PC-3 (cell line): Measurements from ENCODE around the gene CEP170.

Source experiments
- EZH2 ChIP-seq: fragments of 300-600 bp; sonication (generic); IDR thresholded peaks from one replicate; pipeline ENCODE4 v1.6.1; 2017; ENCODE audit warnings: antibody characterized with exemption, mild to moderate bottlenecking, low read length; ENCODE audit not compliant: unreplicated experiment
- EZH2phosphoT487 ChIP-seq: fragments of 300-600 bp; sonication (generic); IDR thresholded peaks from 2 replicates; pipeline ENCODE4 v1.6.1; 2018; ENCODE audit warnings: mild to moderate bottlenecking, antibody characterized with exemption, low read length, borderline replicate concordance
- TF ChIP-seq, protein P1 (sequence below): fragments of 300-600 bp; sonication (generic); conservative IDR thresholded peaks from 2 replicates; pipeline ENCODE4 v1.5.1; 2017; ENCODE audit warnings: antibody characterized with exemption, low read depth, mild to moderate bottlenecking, low read length

DNA sequence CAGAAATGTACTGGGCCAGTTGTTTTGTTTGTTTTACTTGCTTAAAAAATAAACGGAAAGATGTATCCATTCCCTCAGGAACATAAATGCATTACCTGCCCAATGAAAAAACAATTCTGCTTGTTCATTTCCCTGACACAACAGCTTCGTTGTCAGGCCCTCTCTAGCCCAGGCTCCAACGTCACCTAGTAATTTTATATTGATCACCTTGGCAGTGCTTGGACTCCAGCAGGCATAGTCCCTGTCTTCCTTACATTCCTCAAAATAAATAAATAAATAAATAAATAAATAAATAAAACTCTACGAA lies 1.2 kb downstream of the CEP170 start:
- TF ChIP-seq, protein P1, sequence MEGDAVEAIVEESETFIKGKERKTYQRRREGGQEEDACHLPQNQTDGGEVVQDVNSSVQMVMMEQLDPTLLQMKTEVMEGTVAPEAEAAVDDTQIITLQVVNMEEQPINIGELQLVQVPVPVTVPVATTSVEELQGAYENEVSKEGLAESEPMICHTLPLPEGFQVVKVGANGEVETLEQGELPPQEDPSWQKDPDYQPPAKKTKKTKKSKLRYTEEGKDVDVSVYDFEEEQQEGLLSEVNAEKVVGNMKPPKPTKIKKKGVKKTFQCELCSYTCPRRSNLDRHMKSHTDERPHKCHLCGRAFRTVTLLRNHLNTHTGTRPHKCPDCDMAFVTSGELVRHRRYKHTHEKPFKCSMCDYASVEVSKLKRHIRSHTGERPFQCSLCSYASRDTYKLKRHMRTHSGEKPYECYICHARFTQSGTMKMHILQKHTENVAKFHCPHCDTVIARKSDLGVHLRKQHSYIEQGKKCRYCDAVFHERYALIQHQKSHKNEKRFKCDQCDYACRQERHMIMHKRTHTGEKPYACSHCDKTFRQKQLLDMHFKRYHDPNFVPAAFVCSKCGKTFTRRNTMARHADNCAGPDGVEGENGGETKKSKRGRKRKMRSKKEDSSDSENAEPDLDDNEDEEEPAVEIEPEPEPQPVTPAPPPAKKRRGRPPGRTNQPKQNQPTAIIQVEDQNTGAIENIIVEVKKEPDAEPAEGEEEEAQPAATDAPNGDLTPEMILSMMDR, result no peak
- no peak for TF ChIP-seq EZH2
- TF ChIP-seq EZH2phosphoT487, result no peak
